GM12892 (cell line): Measurements from ENCODE around the gene MEDAG.

Source experiments
- POLR2A ChIP-seq: IDR thresholded peaks from 2 replicates; pipeline ENCODE4 v1.6.1; 2011; ENCODE audit warnings: low read depth, low read length, control low read depth
- POLR2AphosphoS5 ChIP-seq: IDR thresholded peaks from 2 replicates; pipeline ENCODE4 v1.6.1; 2011; ENCODE audit warnings: low read depth, low read length, control low read depth
- TAF1 ChIP-seq: IDR thresholded peaks from 2 replicates; pipeline ENCODE4 v1.6.1; 2011; ENCODE audit warnings: low read depth, mild to moderate bottlenecking, control low read depth, low read length, borderline replicate concordance

- TF ChIP-seq POLR2A (no peak), TAF1 (no peak), POLR2AphosphoS5 (no peak)
Observed at GRCh38 chr13:30924721-30925120, 18.6 kb downstream of the MEDAG start.
